OCI-LY3 (cell line): ENCODE results near the gene DDX4.

Experiments
- H2AFZ ChIP-seq: fragments of 200-600, 300-600 bp; shearing (Covaris generic); 2 replicates; pipeline ENCODE4 v1.6.0; 2014; ENCODE audit warnings: antibody characterized with exemption, low read depth, low read length
- H3K27ac ChIP-seq: fragments of 200-600, 300-600 bp; sonication (generic); 2 replicates; pipeline ENCODE4 v1.5.1; 2014; ENCODE audit warnings: mild to moderate bottlenecking, low read length, moderate library complexity, mixed read lengths
- H3K27me3 ChIP-seq: fragments of 200-600, 300-600 bp; sonication (generic); 2 replicates; pipeline ENCODE4 v1.6.1; 2014; ENCODE audit warnings: low read depth, low read length, mixed read lengths
- H3K36me3 ChIP-seq: fragments of 200-600, 300-600 bp; sonication (generic); replicated peaks from 2 replicates; pipeline ENCODE3; 2014; ENCODE audit warnings: low read depth, low read length, mixed read lengths
- H3K4me1 ChIP-seq: fragments of 300-600, 200-600 bp; sonication (generic); 2 replicates; pipeline ENCODE4 v1.6.1; 2014; ENCODE audit warnings: low read length, mixed read lengths
- H3K4me2 ChIP-seq: fragments of 200-600, 300-600 bp; sonication (generic); 2 replicates; pipeline ENCODE4 v1.6.1; 2014; ENCODE audit warnings: low read length, mixed read lengths
- H3K4me3 ChIP-seq: fragments of 300-600, 200-600 bp; sonication (generic); 2 replicates; pipeline ENCODE4 v1.5.1; 2014; ENCODE audit warnings: antibody characterized with exemption, mild to moderate bottlenecking, low read length, moderate library complexity
- H3K79me2 ChIP-seq: fragments of 300-600, 200-600 bp; shearing (Covaris generic); 2 replicates; pipeline ENCODE4 v1.6.1; 2014; ENCODE audit warnings: mild to moderate bottlenecking, low read length, mixed read lengths
- H3K9ac ChIP-seq: fragments of 300-600, 200-600 bp; shearing (Covaris generic); 2 replicates; pipeline ENCODE4 v1.6.0; 2014; ENCODE audit warnings: mild to moderate bottlenecking, low read length, moderate library complexity
- H3K9me3 ChIP-seq: fragments of 200-600, 300-600 bp; shearing (Covaris generic); 2 replicates; pipeline ENCODE4 v1.6.1; 2014; ENCODE audit warnings: low read length, mixed read lengths; ENCODE audit not compliant: insufficient read depth
- H4K20me1 ChIP-seq: fragments of 200-600, 300-600 bp; sonication (generic); 2 replicates; pipeline ENCODE4 v1.6.1; 2016; ENCODE audit warnings: low read length, mixed read lengths; ENCODE audit not compliant: insufficient read depth
- EZH2phosphoT487 ChIP-seq: fragments of 200-600 bp; shearing (Covaris generic); IDR thresholded peaks from 2 replicates; pipeline ENCODE4 v1.6.1; 2018; ENCODE audit warnings: antibody characterized with exemption, mixed run types, low read depth
- TF ChIP-seq, protein P1 (sequence below): fragments of 200-600, 300-600 bp; sonication (generic); IDR thresholded peaks from 2 replicates; pipeline ENCODE4 v1.5.1; 2014; ENCODE audit warnings: antibody characterized with exemption, low read length, low read depth

Gene DDX4

DNA sequence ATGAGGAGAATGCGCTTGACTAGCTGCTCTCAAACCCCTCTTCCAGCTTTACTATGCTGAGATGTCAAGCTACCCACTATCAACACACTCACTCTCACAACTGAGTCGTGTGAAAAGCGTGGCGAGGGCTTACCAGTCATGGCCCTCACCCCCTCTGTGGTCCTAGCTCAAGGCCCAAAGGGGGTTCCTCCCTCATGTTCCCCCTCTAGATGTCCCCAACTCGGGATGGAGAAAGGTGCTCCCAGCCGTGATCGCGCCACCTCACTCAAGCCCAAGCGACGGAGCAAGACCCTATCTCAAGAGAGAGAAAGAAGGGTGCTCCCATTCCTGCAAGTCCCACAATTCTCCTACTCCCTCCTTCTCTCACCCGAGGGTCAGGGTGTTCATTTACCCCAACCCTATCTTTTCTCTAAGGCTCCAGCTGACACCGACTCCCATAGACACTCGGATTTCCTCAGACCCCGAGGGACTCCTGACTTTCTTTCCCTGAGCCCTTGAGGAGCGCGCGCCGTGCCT lies 26.3 kb upstream of the DDX4 start:
- Histone ChIP-seq H3K4me1 (peaks cover 9% of the 10 kb centered on the region), H3K36me3 (no peaks in the 10 kb centered on the region), H2AFZ (peak overlapping the region; percentile 98), H3K9me3 (no peaks in the 10 kb centered on the region), H4K20me1 (no peaks in the 10 kb centered on the region), H3K4me3 (peak overlapping the region; percentile 96), H3K27ac (no peak overlapping the region), H3K79me2 (0 out of 2 replicates have a peak, but pooled peaks cover 7% of the 10 kb centered on the region), H3K9ac (peak overlapping the region; percentile 84), H3K4me2 (peak overlapping the region; percentile 95), H3K27me3 (no peaks in the 10 kb centered on the region)
- no peak for TF ChIP-seq EZH2phosphoT487
- TF ChIP-seq, protein P1, sequence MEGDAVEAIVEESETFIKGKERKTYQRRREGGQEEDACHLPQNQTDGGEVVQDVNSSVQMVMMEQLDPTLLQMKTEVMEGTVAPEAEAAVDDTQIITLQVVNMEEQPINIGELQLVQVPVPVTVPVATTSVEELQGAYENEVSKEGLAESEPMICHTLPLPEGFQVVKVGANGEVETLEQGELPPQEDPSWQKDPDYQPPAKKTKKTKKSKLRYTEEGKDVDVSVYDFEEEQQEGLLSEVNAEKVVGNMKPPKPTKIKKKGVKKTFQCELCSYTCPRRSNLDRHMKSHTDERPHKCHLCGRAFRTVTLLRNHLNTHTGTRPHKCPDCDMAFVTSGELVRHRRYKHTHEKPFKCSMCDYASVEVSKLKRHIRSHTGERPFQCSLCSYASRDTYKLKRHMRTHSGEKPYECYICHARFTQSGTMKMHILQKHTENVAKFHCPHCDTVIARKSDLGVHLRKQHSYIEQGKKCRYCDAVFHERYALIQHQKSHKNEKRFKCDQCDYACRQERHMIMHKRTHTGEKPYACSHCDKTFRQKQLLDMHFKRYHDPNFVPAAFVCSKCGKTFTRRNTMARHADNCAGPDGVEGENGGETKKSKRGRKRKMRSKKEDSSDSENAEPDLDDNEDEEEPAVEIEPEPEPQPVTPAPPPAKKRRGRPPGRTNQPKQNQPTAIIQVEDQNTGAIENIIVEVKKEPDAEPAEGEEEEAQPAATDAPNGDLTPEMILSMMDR = no peak

DNA sequence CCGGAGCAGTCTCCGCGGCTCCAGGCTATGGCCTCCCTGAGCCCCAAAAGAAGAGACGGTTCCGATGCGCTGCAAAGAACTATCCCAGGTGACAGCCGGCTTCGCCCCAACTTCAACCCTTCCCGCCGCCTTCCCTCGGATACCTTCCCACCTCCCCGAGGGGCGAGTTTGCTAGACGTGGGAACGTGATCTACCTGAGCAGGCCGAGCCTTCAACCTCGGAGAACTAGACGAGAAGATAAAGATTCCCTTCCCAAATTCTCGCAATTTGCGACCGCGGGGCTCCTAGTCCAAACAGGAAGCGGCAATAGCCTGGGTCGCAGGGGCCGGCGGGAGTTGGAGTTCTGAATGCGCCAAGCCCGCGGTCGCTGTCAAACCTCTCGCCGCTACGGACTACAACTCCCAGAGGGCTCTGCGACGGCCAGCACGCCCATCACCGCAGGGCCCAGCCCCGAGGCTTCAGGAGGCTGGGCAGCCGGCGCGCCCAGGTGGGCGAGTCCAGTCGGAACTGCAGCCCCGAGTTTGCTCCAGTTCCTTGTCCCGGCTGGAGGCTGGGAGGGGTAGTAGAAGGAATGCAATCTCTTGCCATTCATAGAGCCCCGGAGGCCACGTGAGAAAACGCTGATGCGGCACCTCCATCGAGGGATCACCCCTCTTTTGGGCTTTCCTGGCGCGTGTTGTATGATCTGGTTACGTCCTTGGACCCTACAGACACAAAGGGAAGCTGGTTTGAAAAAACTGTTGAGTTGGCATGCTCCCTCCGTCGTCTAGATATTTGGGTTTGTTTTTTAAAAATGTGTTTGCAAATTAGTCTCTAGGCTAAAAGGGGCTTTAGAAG lies 25.6 kb upstream of the DDX4 start, which contains the start of gene SLC38A9:
Gene SLC38A9 (minus strand): TSS at position 302 of the 837 bp plus-strand sequence. CDS start 14,366 bp downstream, outside the sequence.
- Histone ChIP-seq H3K4me2 (peak within 1 kb of the TSS; percentile 98), H3K27ac (no peak within 1 kb of the TSS), H3K4me1 (peaks cover 9% of the 10 kb centered on the region), H2AFZ (peak within 1 kb of the TSS; percentile 98), H3K9me3 (no peaks in the 10 kb centered on the region), H3K36me3 (no peaks in the 10 kb centered on the region), H4K20me1 (no peaks in the 10 kb centered on the region), H3K79me2 (0 out of 2 replicates have a peak, but pooled peaks cover 7% of the 10 kb centered on the region), H3K4me3 (peak within 1 kb of the TSS; percentile 96), H3K9ac (peak within 1 kb of the TSS; percentile 84), H3K27me3 (no peaks in the 10 kb centered on the region)
- no peak for TF ChIP-seq EZH2phosphoT487
- TF ChIP-seq, protein P1 = no peak

DNA sequence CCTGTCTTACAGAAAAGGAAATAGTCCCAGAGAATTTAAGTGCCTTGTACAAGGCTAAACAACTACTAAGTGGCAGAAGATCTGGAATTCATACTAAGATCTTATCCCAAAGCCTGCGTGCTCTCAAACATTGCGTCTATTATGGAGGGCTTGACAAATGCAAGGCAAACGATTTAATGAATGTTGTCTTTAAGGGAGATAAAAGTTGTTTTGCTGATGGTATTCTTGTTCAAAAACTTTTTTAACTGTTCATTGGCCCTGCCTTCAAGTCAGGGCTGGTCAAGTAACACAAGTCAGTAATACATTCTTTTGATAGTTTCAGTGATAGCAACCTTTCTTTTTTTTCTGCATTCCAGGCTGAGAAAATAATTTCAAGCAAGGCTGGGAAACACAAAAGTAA lies 24.0 kb upstream of the DDX4 start:
- H2AFZ ChIP-seq = no peak overlapping the region
- H3K4me2 ChIP-seq = no peak overlapping the region
- no peaks in the 10 kb centered on the region for H3K36me3 ChIP-seq
- H3K9ac ChIP-seq = no peak overlapping the region
- no peaks in the 10 kb centered on the region for H4K20me1 ChIP-seq
- H3K27ac ChIP-seq = no peak overlapping the region
- no peak overlapping the region for H3K4me3 ChIP-seq
- H3K27me3 ChIP-seq = no peaks in the 10 kb centered on the region
- no peaks in the 10 kb centered on the region for H3K9me3 ChIP-seq
- no peak for TF ChIP-seq EZH2phosphoT487
- TF ChIP-seq, protein P1 = no peak
- peaks cover 9% of the 10 kb centered on the region for H3K4me1 ChIP-seq
- H3K79me2 ChIP-seq = 0 out of 2 replicates have a peak, but pooled peaks cover 7% of the 10 kb centered on the region

DNA sequence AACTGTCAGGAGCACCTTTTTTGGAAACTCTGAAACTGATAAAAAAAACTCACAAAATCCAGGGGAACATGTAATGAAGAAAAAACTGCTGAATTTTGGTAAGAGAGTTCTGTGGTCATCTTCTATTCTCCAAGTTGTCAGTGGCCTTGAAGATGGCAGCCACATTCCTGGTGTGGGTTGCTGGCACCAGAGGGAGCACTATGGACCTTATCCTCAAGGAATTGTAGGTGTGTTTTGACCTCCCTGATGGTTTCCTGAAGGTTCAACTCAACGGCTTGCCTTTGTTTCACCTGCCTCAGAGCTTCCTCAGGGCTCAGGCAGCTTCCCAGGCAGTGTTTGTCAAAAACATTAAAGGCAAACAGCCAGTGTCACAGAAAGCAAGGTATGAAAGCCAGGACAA lies 23.5 kb upstream of the DDX4 start:
- H3K27me3 ChIP-seq = no peaks in the 10 kb centered on the region
- H3K4me1 ChIP-seq = peaks cover 9% of the 10 kb centered on the region
- H4K20me1 ChIP-seq = no peaks in the 10 kb centered on the region
- H3K36me3 ChIP-seq = no peaks in the 10 kb centered on the region
- H3K4me3 ChIP-seq = no peak overlapping the region
- no peak overlapping the region for H2AFZ ChIP-seq
- H3K27ac ChIP-seq = no peak overlapping the region
- no peaks in the 10 kb centered on the region for H3K9me3 ChIP-seq
- no peak overlapping the region for H3K9ac ChIP-seq
- TF ChIP-seq, protein P1 = no peak
- no peak overlapping the region for H3K4me2 ChIP-seq
- H3K79me2 ChIP-seq = 0 out of 2 replicates have a peak, but pooled peaks cover 7% of the 10 kb centered on the region
